ENCODE measurements around the gene FAM120B.

Gene FAM120B

GRCh38 chr6:170438402-170438753 lies 131.8 kb downstream of the FAM120B start:
- H3K4me3 ChIP-seq (ENCODE audit: low read depth, low read length): no peak overlapping the region

GRCh38 chr6:170438861-170439260 lies 132.3 kb downstream of the FAM120B start:
- TF ChIP-seq CTCF (IDR thresholded peaks at IDR 0.05; ENCODE audit: borderline replicate concordance, insufficient read depth, low read depth, low read length): no peak
- no peak overlapping the region for H3K4me3 ChIP-seq (ENCODE audit: low read depth, low read length)

More at GRCh38 chr6:170438402-170438753, 131.8 kb downstream of the FAM120B start:
- no peak for TF ChIP-seq CTCF (IDR thresholded peaks at IDR 0.05; ENCODE audit: borderline replicate concordance, insufficient read depth, low read depth, low read length)

- no peak overlapping the region for H3K4me3 ChIP-seq (ENCODE audit: low read depth, low read length)
- no peak for TF ChIP-seq CTCF (IDR thresholded peaks at IDR 0.05; ENCODE audit: borderline replicate concordance, insufficient read depth, low read depth, low read length)
Measured at GRCh38 chr6:170439366-170440361, 133.1 kb downstream of the FAM120B start.

- no peak for TF ChIP-seq CTCF (IDR thresholded peaks at IDR 0.05; ENCODE audit: borderline replicate concordance, insufficient read depth, low read depth, low read length)
- no peak overlapping the region for H3K4me3 ChIP-seq (ENCODE audit: low read depth, low read length)
Measured at GRCh38 chr6:170440437-170440836, 133.9 kb downstream of the FAM120B start.

GRCh38 chr6:170441316-170441715 lies 134.8 kb downstream of the FAM120B start:
- no peak overlapping the region for H3K4me3 ChIP-seq (ENCODE audit: low read depth, low read length)
- no peak for TF ChIP-seq CTCF (IDR thresholded peaks at IDR 0.05; ENCODE audit: borderline replicate concordance, insufficient read depth, low read depth, low read length)

GRCh38 chr6:170442596-170442995 lies 136.0 kb downstream of the FAM120B start:
- H3K4me3 ChIP-seq (ENCODE audit: low read depth, low read length): no peak overlapping the region
- TF ChIP-seq CTCF (IDR thresholded peaks at IDR 0.05; ENCODE audit: borderline replicate concordance, insufficient read depth, low read depth, low read length): no peak

- H3K4me3 ChIP-seq (ENCODE audit: low read depth, low read length): no peak overlapping the region
- no peak for TF ChIP-seq CTCF (IDR thresholded peaks at IDR 0.05; ENCODE audit: borderline replicate concordance, insufficient read depth, low read depth, low read length)
Measured at GRCh38 chr6:170443151-170443662, 136.6 kb downstream of the FAM120B start.

Measured in GM12875 (cell line).